GM13976 (cell line): ENCODE measurements around the gene ELOVL2.

ENCODE experiments used
- DNase-seq: peaks from one replicate; pipeline ENCODE4 v3.0.0; 2012; ENCODE audit warnings: low spot score
- in situ Hi-C: fragments of 300-500 bp; cut with MboI; formaldehyde crosslinking; loops from one replicate; pipeline ENCODE4 v1.12.0; 2022; ENCODE audit warnings: low sequenced_read_pairs, mixed read lengths, inconsistent platforms; ENCODE audit not compliant: unreplicated experiment
- TF ChIP-seq, protein P1 (sequence below): IDR thresholded peaks from 2 replicates; pipeline ENCODE4 v1.5.1; 2012; ENCODE audit warnings: borderline replicate concordance, mild to moderate bottlenecking; ENCODE audit not compliant: insufficient read depth; ENCODE audit errors: extremely low read depth, missing control alignments, control extremely low read depth

Gene ELOVL2

DNA sequence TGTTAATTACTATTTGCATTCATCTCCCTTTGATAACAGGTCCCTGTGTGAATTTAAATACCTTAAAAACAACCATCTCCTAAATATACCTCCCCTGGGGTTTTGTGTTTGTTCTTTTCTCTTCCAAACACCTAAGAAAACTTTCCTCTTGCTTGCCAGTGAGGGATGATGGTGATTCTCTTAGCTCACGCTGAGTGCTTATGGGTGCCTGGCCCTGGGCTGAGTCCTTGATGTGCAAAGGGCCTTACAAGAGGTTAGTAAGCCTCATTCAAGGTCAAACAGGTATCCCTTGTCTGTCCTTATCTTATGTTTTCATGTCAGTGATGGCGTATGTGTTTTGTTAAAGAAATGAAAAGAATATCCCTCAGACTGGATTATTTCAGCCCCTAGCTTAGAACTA lies 81.0 kb downstream of the ELOVL2 start:
- in situ Hi-C loops = no loop called here
- DNase-seq = no peak
- TF ChIP-seq, protein P1, sequence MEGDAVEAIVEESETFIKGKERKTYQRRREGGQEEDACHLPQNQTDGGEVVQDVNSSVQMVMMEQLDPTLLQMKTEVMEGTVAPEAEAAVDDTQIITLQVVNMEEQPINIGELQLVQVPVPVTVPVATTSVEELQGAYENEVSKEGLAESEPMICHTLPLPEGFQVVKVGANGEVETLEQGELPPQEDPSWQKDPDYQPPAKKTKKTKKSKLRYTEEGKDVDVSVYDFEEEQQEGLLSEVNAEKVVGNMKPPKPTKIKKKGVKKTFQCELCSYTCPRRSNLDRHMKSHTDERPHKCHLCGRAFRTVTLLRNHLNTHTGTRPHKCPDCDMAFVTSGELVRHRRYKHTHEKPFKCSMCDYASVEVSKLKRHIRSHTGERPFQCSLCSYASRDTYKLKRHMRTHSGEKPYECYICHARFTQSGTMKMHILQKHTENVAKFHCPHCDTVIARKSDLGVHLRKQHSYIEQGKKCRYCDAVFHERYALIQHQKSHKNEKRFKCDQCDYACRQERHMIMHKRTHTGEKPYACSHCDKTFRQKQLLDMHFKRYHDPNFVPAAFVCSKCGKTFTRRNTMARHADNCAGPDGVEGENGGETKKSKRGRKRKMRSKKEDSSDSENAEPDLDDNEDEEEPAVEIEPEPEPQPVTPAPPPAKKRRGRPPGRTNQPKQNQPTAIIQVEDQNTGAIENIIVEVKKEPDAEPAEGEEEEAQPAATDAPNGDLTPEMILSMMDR = no peak

DNA sequence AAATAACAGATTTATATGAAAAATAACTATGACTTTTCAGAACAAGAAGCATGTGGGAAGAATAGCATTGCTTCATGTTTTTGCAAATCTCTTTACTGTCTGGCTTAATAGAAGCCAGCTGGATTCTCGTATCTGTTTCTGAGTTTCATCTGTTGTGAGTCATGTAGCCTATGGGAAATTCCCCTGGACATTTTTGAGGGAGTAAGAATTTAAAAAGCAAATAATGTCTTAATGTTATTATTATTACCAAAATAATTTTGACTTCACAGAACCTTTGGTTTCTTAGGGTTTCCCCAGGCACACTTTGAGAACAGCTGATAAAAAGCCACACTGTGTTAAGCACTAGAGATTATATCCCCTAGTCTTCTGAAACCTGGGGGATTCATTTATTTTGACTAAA lies 81.4 kb downstream of the ELOVL2 start:
- in situ Hi-C loops = no loop called here
- TF ChIP-seq, protein P1 = no peak
- no peak for DNase-seq

DNA sequence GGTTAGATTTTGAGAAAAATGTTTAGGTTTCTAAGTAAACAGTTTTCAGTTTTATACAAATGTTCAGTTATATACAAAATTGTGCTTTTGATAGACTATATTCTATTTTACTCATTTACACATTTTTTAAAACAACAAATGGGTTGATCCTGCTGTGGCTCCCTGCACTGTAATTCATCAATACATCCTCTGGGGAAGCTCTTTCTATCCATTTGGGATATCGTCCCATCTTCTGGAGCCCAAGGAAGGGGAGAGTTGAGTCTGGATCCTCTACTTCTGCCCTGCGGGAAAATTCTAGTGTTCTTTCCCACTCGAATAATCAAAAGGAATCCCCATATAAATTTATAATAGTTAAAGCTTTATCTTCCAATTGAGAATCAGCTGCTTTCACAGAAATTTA lies 82.3 kb downstream of the ELOVL2 start:
- in situ Hi-C loops = no loop called here
- TF ChIP-seq, protein P1 = no peak
- DNase-seq = no peak

DNA sequence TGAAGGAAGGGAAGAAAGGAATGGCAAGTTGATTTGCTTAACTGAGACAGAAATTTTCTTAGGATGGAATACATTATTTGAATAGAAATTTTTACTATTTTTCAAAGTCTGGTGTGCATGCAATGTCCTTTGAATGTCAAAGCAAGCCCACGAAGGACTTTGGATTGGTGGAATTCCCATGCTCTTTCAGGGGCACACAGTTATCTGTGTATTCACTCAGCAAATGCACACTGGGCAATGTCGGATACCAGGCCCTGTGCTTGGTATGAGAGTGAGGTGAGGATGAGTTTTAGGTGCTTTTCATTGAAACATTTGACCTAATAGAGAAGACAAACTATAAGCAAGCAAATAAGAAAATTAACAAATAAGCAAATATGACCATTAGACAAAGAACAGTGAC lies 83.9 kb downstream of the ELOVL2 start:
- DNase-seq = no peak
- TF ChIP-seq, protein P1 = no peak
- in situ Hi-C loops = no loop called here

DNA sequence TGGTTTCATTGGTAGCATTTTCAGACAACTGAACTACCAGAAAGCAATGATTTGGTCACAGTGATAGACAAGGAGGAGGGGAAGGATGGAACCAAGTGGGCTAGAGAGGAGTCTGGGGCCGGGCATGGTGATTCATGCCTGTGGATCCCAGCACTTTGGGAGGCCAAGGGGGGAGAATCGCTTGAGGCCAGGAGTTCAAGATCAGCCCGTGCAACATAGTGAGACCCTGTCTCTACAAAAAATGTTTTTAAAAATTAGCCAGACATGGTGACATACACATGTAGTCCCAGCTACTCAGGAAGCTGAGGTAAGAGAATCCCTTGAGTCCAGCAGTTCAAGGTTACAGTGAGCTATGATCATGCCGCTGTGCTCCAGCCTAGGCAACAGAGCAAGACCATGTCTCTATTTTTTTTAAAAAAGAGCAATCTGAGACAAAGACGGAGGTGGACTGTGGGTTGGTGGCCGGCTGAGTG lies 86.7 kb downstream of the ELOVL2 start:
- in situ Hi-C loops = loop anchor here (10.0 kb wide), 2 partner anchors 107 to 617 kb away; no protein-coding TSS in a partner anchor
- TF ChIP-seq, protein P1 = no peak
- no peak for DNase-seq

DNA sequence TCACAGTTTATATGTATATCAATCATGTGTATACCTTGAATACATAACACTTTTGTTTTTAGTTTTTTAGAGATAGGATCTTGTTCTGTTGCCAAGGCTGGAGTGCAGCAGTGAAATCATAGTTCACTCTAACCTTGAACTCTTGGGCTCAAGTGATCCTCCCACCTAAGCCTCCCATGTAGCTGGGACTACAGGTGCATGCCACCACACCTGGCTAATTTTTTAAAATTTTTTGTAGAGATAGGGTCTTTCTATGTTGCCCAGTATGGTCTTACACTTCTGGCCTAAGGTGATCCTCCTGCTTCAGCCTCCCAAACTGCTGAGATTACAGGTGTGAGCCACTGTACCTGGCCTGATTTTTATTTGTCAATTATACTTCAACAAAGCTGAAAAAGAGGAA lies 87.3 kb downstream of the ELOVL2 start:
- in situ Hi-C loops = loop anchor here (10.0 kb wide), 2 partner anchors 108 to 618 kb away; no protein-coding TSS in a partner anchor
- TF ChIP-seq, protein P1 = no peak

DNA sequence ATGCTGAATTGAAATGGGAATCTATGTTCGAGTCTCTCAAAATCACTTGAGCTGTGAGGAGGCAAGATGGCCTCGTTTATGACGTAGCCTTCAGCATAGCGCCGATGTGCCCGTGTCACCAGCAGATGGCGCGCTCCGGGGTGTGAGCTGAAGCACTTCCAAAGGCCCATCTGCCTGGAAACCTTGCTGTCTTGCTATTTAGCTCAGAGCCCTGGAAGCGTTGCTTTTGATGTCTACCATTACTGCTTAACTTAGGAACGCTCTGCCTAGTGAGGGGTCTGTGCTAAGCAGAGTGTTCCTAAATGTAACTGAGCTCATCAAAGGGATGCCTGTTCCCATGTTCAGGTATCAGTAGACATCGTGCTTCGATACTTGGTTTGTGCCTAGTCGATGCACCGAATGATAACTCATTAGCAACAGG lies 89.5 kb downstream of the ELOVL2 start:
- DNase-seq = peak; percentile 67
- in situ Hi-C loops = loop anchor here (10.0 kb wide), 2 partner anchors 110 to 620 kb away; no protein-coding TSS in a partner anchor
- TF ChIP-seq, protein P1 = peak; percentile 81

More for the DNA sequence above, 87.3 kb downstream of the ELOVL2 start:
- no peak for DNase-seq
